ENCODE data around the gene MYL5. TPM values are rescaled to one million over a fixed set of nuclear protein-coding genes. Genes with fewer than 3 reads are reported as not detected.

The MYL5 gene
- total and polyA plus RNA-seq, 10 of the 15 experiments (the other 5 are each of a cell fraction or from before 2014, with no cell fraction given), result 1.2 to 13.8 (median 7.1) TPM

GRCh38 chr4:663438-664428 lies 10.6 kb upstream of the MYL5 start (continued):
- TF ChIP-seq TCF12 (IDR thresholded peaks at IDR 0.05; ENCODE audit: low read depth, low read length), result no peak
- TF ChIP-seq SP1 (IDR thresholded peaks at IDR 0.05; ENCODE audit: low read depth, low read length), result no peak
- TF ChIP-seq EP300 (IDR thresholded peaks at IDR 0.05; ENCODE audit: borderline replicate concordance in 1 of 2, control insufficient read depth in 1 of 2, low read depth in 2 of 2, low read length in 2 of 2), result no peak
- 0 out of 2 replicates have a peak, but pooled peaks have one; percentile 16 for TF ChIP-seq YY1 (IDR thresholded peaks at IDR 0.05; ENCODE audit: low read depth, low read length)
- no peak for TF ChIP-seq RUNX3 (IDR thresholded peaks at IDR 0.05; ENCODE audit: low read length)
- no peak for TF ChIP-seq PAX8 (IDR thresholded peaks at IDR 0.05)
- no peak for TF ChIP-seq HDAC2 (IDR thresholded peaks at IDR 0.05)
- TF ChIP-seq CBX5 (IDR thresholded peaks at IDR 0.05; ENCODE audit: low read depth), result no peak
- TF ChIP-seq, protein P1, sequence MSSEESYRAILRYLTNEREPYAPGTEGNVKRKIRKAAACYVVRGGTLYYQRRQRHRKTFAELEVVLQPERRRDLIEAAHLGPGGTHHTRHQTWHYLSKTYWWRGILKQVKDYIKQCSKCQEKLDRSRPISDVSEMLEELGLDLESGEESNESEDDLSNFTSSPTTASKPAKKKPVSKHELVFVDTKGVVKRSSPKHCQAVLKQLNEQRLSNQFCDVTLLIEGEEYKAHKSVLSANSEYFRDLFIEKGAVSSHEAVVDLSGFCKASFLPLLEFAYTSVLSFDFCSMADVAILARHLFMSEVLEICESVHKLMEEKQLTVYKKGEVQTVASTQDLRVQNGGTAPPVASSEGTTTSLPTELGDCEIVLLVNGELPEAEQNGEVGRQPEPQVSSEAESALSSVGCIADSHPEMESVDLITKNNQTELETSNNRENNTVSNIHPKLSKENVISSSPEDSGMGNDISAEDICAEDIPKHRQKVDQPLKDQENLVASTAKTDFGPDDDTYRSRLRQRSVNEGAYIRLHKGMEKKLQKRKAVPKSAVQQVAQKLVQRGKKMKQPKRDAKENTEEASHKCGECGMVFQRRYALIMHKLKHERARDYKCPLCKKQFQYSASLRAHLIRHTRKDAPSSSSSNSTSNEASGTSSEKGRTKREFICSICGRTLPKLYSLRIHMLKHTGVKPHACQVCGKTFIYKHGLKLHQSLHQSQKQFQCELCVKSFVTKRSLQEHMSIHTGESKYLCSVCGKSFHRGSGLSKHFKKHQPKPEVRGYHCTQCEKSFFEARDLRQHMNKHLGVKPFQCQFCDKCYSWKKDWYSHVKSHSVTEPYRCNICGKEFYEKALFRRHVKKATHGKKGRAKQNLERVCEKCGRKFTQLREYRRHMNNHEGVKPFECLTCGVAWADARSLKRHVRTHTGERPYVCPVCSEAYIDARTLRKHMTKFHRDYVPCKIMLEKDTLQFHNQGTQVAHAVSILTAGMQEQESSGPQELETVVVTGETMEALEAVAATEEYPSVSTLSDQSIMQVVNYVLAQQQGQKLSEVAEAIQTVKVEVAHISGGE (CRISPR knock-in tag; IDR thresholded peaks at IDR 0.05), result no peak
- no peak for TF ChIP-seq SMC3 (IDR thresholded peaks at IDR 0.05; ENCODE audit: borderline replicate concordance, low read length)
- TF ChIP-seq CBX3 (IDR thresholded peaks at IDR 0.05; ENCODE audit: borderline replicate concordance, low read depth), result no peak
- TF ChIP-seq NR2F1 (conservative IDR thresholded peaks at IDR 0.05), result 0 out of 2 replicates have a peak, but pooled peaks have one; percentile 26
- TF ChIP-seq POLR2A (IDR thresholded peaks at IDR 0.05; ENCODE audit: low read depth, low read length), result peak; percentile 82
- TF ChIP-seq, protein P2, sequence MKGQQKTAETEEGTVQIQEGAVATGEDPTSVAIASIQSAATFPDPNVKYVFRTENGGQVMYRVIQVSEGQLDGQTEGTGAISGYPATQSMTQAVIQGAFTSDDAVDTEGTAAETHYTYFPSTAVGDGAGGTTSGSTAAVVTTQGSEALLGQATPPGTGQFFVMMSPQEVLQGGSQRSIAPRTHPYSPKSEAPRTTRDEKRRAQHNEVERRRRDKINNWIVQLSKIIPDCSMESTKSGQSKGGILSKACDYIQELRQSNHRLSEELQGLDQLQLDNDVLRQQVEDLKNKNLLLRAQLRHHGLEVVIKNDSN (IDR thresholded peaks at IDR 0.05; ENCODE audit: borderline replicate concordance, extremely low read length, insufficient read depth, low read depth, low read length), result peak; percentile 68
- TF ChIP-seq RFX5 (IDR thresholded peaks at IDR 0.05; ENCODE audit: low read depth, low read length), result no peak
- peak; percentile 46; the same call in 1 of the 2 replicates for TF ChIP-seq IKZF1 (conservative IDR thresholded peaks at IDR 0.05)
- TF ChIP-seq SPI1 (IDR thresholded peaks at IDR 0.05; ENCODE audit: borderline replicate concordance, insufficient read depth, low read depth, low read length), result no peak
- no peak for TF ChIP-seq KAT2A (conservative IDR thresholded peaks at IDR 0.05; ENCODE audit: control insufficient read depth, low read depth, low read length)
- no peak for TF ChIP-seq EED (IDR thresholded peaks at IDR 0.05; ENCODE audit: low read depth)
- no peak for TF ChIP-seq TAF1 (IDR thresholded peaks at IDR 0.05; ENCODE audit: borderline replicate concordance, low read depth, low read length)
- TF ChIP-seq MYC (IDR thresholded peaks at IDR 0.05; ENCODE audit: insufficient read depth, insufficient read length, insufficient replicate concordance, low read length, severe bottlenecking), result no peak
- TF ChIP-seq SMAD1 (IDR thresholded peaks at IDR 0.05; ENCODE audit: low read depth, partially characterized antibody), result no peak
- no peak for TF ChIP-seq ZBED1 (IDR thresholded peaks at IDR 0.05; ENCODE audit: borderline replicate concordance)
- TF ChIP-seq GATAD2B (conservative IDR thresholded peaks at IDR 0.05; ENCODE audit: low read depth), result no peak; the same call in 1 of the 2 replicates
- TF ChIP-seq HCFC1 (IDR thresholded peaks at IDR 0.05; ENCODE audit: low read length), result no peak
- TF ChIP-seq CEBPB (IDR thresholded peaks at IDR 0.05; ENCODE audit: borderline replicate concordance in 1 of 2, low read depth in 2 of 2, low read length in 2 of 2), result no peak

Data from GM12878 (cell line).